ENCODE measurements around the gene SSR3.

SSR3 gene

GRCh38 chr3:156498307-156498706 is 56.6 kb downstream of the SSR3 start:
- H3K9me3 Mint-ChIP-seq, result peaks cover 27% of the 10 kb centered on the region
- TF ChIP-seq CTCF (IDR thresholded peaks at IDR 0.05), result no peak
- no peak overlapping the region for H3K4me3 Mint-ChIP-seq
- H3K4me1 Mint-ChIP-seq, result no peaks in the 10 kb centered on the region
- no peak overlapping the region for H3K27ac Mint-ChIP-seq
- peaks cover 7% of the 10 kb centered on the region for H3K27me3 Mint-ChIP-seq (ENCODE audit: low read depth, poor library complexity)
- H3K36me3 Mint-ChIP-seq (ENCODE audit: low read depth), result peaks cover 4% of the 10 kb centered on the region
- DNase-seq, result no peak

- H3K4me1 Mint-ChIP-seq, result no peaks in the 10 kb centered on the region
- H3K4me3 Mint-ChIP-seq, result no peak overlapping the region
- no peak for TF ChIP-seq CTCF (IDR thresholded peaks at IDR 0.05)
- no peak for DNase-seq
- peaks cover under 1% of the 10 kb centered on the region for H3K27me3 Mint-ChIP-seq (ENCODE audit: low read depth, poor library complexity)
- H3K36me3 Mint-ChIP-seq (ENCODE audit: low read depth), result peaks cover 4% of the 10 kb centered on the region
- H3K27ac Mint-ChIP-seq, result no peak overlapping the region
- H3K9me3 Mint-ChIP-seq, result peaks cover 27% of the 10 kb centered on the region
Measured at GRCh38 chr3:156497326-156497725, 57.6 kb downstream of the SSR3 start.

DNA sequence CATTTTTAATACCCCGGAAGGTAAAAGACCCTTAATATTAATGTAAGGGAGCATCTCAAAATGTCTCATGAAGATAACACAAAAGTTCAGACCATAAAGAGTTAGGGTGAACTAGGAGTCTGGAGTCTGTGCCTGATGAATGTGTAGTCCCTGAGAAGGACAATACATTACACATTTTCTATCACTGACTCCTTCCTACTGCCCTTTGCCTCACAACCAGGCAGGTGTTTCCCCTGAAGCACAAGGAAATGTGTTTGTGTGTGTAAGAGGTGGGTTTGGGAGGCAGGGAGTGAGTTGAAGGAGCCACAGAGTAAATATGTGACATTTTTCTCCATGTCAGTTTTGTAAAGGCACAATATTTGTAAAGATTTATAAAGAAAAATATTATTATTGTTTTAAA is 59.1 kb downstream of the SSR3 start:
- DNase-seq, result no peak
- no peak for TF ChIP-seq CTCF (IDR thresholded peaks at IDR 0.05)
- Mint-ChIP-seq H3K4me3 (no peak overlapping the region), H3K4me1 (no peaks in the 10 kb centered on the region), H3K36me3 (ENCODE audit: low read depth) (peaks cover 4% of the 10 kb centered on the region), H3K9me3 (peaks cover 27% of the 10 kb centered on the region), H3K27ac (no peak overlapping the region), H3K27me3 (ENCODE audit: low read depth, poor library complexity) (no peaks in the 10 kb centered on the region)

GRCh38 chr3:156493887-156494286 is 61.0 kb downstream of the SSR3 start:
- Mint-ChIP-seq H3K36me3 (ENCODE audit: low read depth) (peaks cover 4% of the 10 kb centered on the region), H3K4me1 (no peaks in the 10 kb centered on the region), H3K9me3 (peaks cover 27% of the 10 kb centered on the region), H3K27ac (no peak overlapping the region), H3K4me3 (no peak overlapping the region), H3K27me3 (ENCODE audit: low read depth, poor library complexity) (no peaks in the 10 kb centered on the region)
- DNase-seq, result no peak
- TF ChIP-seq CTCF (IDR thresholded peaks at IDR 0.05), result no peak

DNA sequence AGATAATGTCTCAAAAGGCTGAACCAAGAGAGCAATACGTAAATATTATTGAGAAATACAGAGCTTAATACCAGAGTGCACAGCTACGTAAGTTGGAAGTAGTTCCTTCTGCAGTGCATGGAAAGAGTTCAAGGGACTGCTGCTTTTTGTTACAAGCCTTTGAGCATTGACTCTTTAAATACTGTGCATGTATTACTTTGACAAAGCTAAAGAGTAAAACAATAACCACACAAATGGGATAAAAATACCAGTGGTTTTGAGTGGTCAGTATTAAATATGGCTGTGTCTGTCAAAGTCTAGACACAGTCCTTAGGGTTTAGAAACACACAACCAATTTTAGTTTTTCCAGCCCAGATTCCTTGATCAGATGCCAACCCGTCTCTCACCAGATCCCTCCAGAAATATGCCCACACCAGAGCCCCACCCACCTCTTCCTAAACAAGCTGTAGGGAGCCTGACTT is 62.1 kb downstream of the SSR3 start:
- Mint-ChIP-seq H3K27me3 (ENCODE audit: low read depth, poor library complexity) (no peaks in the 10 kb centered on the region), H3K27ac (no peak overlapping the region), H3K9me3 (peaks cover 19% of the 10 kb centered on the region), H3K4me3 (no peak overlapping the region), H3K36me3 (ENCODE audit: low read depth) (peaks cover 4% of the 10 kb centered on the region), H3K4me1 (no peaks in the 10 kb centered on the region)
- no peak for DNase-seq
- TF ChIP-seq CTCF (IDR thresholded peaks at IDR 0.05), result no peak

DNA sequence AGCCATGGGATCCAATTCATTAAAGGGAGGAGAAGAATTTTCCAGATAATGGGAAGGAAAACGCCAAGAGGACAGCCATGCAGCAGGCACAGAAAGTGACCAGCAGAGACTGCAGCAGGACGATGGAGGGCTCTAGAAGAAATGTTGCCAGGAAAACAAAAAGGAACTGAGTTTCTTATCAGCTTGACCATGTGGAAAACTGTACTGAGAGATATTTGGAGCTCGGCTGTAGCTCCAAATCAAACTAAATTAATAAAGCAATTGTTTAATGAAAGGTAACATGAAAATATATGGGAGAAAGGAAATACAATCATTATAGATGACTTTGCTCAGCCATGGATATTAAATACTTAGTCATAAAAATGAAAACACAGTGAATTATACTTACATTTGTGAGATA is 63.7 kb downstream of the SSR3 start:
- Mint-ChIP-seq H3K27ac (no peak overlapping the region), H3K4me3 (no peak overlapping the region), H3K27me3 (ENCODE audit: low read depth, poor library complexity) (no peaks in the 10 kb centered on the region), H3K9me3 (peaks cover 10% of the 10 kb centered on the region), H3K4me1 (no peaks in the 10 kb centered on the region), H3K36me3 (ENCODE audit: low read depth) (peaks cover 1% of the 10 kb centered on the region)
- no peak for DNase-seq
- no peak for TF ChIP-seq CTCF (IDR thresholded peaks at IDR 0.05)

Measured in nephron progenitor cell (in vitro differentiated cells).